ENCODE data around the gene CELSR1. TPM values are rescaled to one million over a fixed set of nuclear protein-coding genes. Genes with fewer than 3 reads are reported as not detected.
A peak's percentile ranks its signal among the peaks of the same experiment; 100 is the strongest.

Gene CELSR1
- total RNA-seq, 3 donors from 2014 or later (not counting 1 experiment from before 2014, with no cell fraction given) = 0.89 to 3.9 (median 1.9) TPM

- H3K27ac ChIP-seq (ENCODE audit: low read length) = no peak overlapping the region
- Mint-ChIP-seq H3K27me3 (ENCODE audit: low read depth in 2 of 2) (peaks cover 0 to 4% of the 10 kb centered on the region in 2 donors), H3K27ac (no peak overlapping the region), H3K4me3 (no peak overlapping the region), H3K9me3 (peaks cover 3 to 4% of the 10 kb centered on the region in 2 donors), H3K4me1 (peaks cover 0 to 10% of the 10 kb centered on the region in 2 donors), H3K36me3 (peaks cover 7% of the 10 kb centered on the region)
- H3K27me3 ChIP-seq (ENCODE audit: control insufficient read depth, insufficient read depth, low read length) = no peaks in the 10 kb centered on the region
- peaks cover 5% of the 10 kb centered on the region for H3K9me3 ChIP-seq (ENCODE audit: control insufficient read depth, insufficient read depth, low read length)
- DNase-seq (no peak), ATAC-seq (no peak)
- no peaks in the 10 kb centered on the region for H3K36me3 ChIP-seq (ENCODE audit: control insufficient read depth, insufficient read depth, low read length)
- no peak for TF ChIP-seq CTCF (IDR thresholded peaks at IDR 0.05)
- H3K4me3 ChIP-seq (ENCODE audit: low read length) = no peak overlapping the region
- intact Hi-C loops (cut with micrococcal nuclease) = no loop called here
- WGBS (ENCODE audit: insufficient coverage) = 86% methylated on average over 5 of the region's 5 CpGs
- H3K4me1 ChIP-seq (ENCODE audit: control insufficient read depth, insufficient read depth, low read length) = peaks cover 30% of the 10 kb centered on the region
Observed at GRCh38 chr22:46561435-46561905, 24.1 kb upstream of the CELSR1 start.

GRCh38 chr22:46560696-46561295 is 23.4 kb upstream of the CELSR1 start:
- no peak for ATAC-seq
- peaks cover 3 to 4% of the 10 kb centered on the region in 2 donors for H3K9me3 Mint-ChIP-seq
- TF ChIP-seq CTCF (IDR thresholded peaks at IDR 0.05) = no peak
- H3K27me3 Mint-ChIP-seq (ENCODE audit: low read depth in 2 of 2) = peaks cover 0 to 4% of the 10 kb centered on the region in 2 donors
- DNase-seq = no peak
- H3K27me3 ChIP-seq (ENCODE audit: control insufficient read depth, insufficient read depth, low read length) = no peaks in the 10 kb centered on the region
- 70% methylated on average over 14 of the region's 14 CpGs for WGBS (ENCODE audit: insufficient coverage)
- H3K4me1 ChIP-seq (ENCODE audit: control insufficient read depth, insufficient read depth, low read length) = peaks cover 30% of the 10 kb centered on the region
- no peak overlapping the region for H3K4me3 Mint-ChIP-seq
- H3K4me1 Mint-ChIP-seq = peaks cover 0 to 10% of the 10 kb centered on the region in 2 donors
- peaks cover 8% of the 10 kb centered on the region for H3K36me3 Mint-ChIP-seq
- no peak overlapping the region for H3K4me3 ChIP-seq (ENCODE audit: low read length)
- H3K36me3 ChIP-seq (ENCODE audit: control insufficient read depth, insufficient read depth, low read length) = no peaks in the 10 kb centered on the region
- intact Hi-C loops (cut with micrococcal nuclease) = no loop called here
- H3K9me3 ChIP-seq (ENCODE audit: control insufficient read depth, insufficient read depth, low read length) = peaks cover 5% of the 10 kb centered on the region
- H3K27ac Mint-ChIP-seq = peak overlapping the region in 1 of 2 donors; percentile 63
- H3K27ac ChIP-seq (ENCODE audit: low read length) = no peak overlapping the region

GRCh38 chr22:46557736-46558480 is 20.5 kb upstream of the CELSR1 start:
- DNase-seq (no peak), ATAC-seq (no peak)
- H3K27me3 ChIP-seq (ENCODE audit: control insufficient read depth, insufficient read depth, low read length) = no peaks in the 10 kb centered on the region
- peaks cover 0 to 12% of the 10 kb centered on the region in 2 donors for H3K27me3 Mint-ChIP-seq (ENCODE audit: low read depth in 2 of 2)
- peaks cover 5% of the 10 kb centered on the region for H3K9me3 ChIP-seq (ENCODE audit: control insufficient read depth, insufficient read depth, low read length)
- H3K36me3 ChIP-seq (ENCODE audit: control insufficient read depth, insufficient read depth, low read length) = no peaks in the 10 kb centered on the region
- H3K36me3 Mint-ChIP-seq = peaks cover 8% of the 10 kb centered on the region
- peaks cover 19% of the 10 kb centered on the region for H3K4me1 ChIP-seq (ENCODE audit: control insufficient read depth, insufficient read depth, low read length)
- H3K4me1 Mint-ChIP-seq = peaks cover 0 to 6% of the 10 kb centered on the region in 2 donors
- no peak overlapping the region for H3K4me3 ChIP-seq (ENCODE audit: low read length)
- no peak overlapping the region for H3K4me3 Mint-ChIP-seq
- peaks cover 3 to 4% of the 10 kb centered on the region in 2 donors for H3K9me3 Mint-ChIP-seq
- 81% methylated on average over 8 of the region's 8 CpGs for WGBS (ENCODE audit: insufficient coverage)
- no peak for TF ChIP-seq CTCF (IDR thresholded peaks at IDR 0.05)
- H3K27ac Mint-ChIP-seq = no peak overlapping the region
- intact Hi-C loops (cut with micrococcal nuclease) = no loop called here
- no peak overlapping the region for H3K27ac ChIP-seq (ENCODE audit: low read length)

Measured in natural killer cell (primary cell).